GM12878 (cell line): ENCODE measurements around the gene DICER1.

Source experiments
- CHD2 ChIP-seq: IDR thresholded peaks from 2 replicates; pipeline ENCODE4 v1.6.1; 2011; ENCODE audit warnings: low read depth, low read length, improper control_type of control experiment, borderline replicate concordance
- EGR1 ChIP-seq, 2 experiments: IDR thresholded peaks; 1 replicate in 1 of 2; 2 replicates in 1 of 2; pipeline ENCODE4 v1.6.1; 2011 to 2012; ENCODE audit warnings: low read depth in 2 of 2, low read length in 2 of 2, borderline replicate concordance in 1 of 2, mild to moderate bottlenecking in 1 of 2, moderate library complexity in 1 of 2
- JUNB ChIP-seq: IDR thresholded peaks from 2 replicates; pipeline ENCODE4 v1.6.1; 2016; ENCODE audit warnings: antibody characterized with exemption, mild to moderate bottlenecking
- NFIC ChIP-seq: IDR thresholded peaks from 2 replicates; pipeline ENCODE4 v1.6.1; 2012; ENCODE audit warnings: low read depth, mild to moderate bottlenecking, inconsistent platforms, low read length, moderate library complexity
- POLR2AphosphoS2 ChIP-seq: IDR thresholded peaks from 2 replicates; pipeline ENCODE4 v1.6.1; 2011; ENCODE audit warnings: low read depth, mild to moderate bottlenecking, low read length, improper control_type of control experiment, moderate library complexity
- SIN3A ChIP-seq: IDR thresholded peaks from 2 replicates; pipeline ENCODE4 v1.6.1; 2012; ENCODE audit warnings: low read depth, low read length, improper control_type of control experiment

DNA sequence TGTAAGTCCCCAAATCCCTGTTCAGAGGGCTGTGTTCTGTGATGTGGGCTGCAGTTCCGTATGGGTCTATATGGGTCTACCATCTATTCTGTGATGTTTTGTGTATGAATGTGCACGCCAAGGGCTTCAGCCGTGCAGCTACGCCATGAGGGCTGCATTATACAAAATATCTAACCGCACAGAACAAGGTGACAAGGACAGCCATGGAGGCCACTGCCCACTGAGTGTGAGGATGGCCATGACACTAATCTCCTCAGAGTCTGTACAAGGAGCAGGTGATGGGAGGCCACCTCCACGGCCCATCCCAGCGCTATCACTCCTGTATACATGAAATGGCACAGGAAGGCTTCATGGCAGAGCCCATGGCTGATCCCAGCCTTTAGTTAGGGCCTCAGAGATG, 102.0 kb downstream of the DICER1 start:
- TF ChIP-seq CHD2 (no peak), EGR1 (IDR thresholded peaks at IDR 0.05; ENCODE audit: borderline replicate concordance in 1 of 2, low read depth in 2 of 2, low read length in 2 of 2) (no peak), JUNB (no peak), POLR2AphosphoS2 (no peak), SIN3A (no peak), NFIC (no peak)
